HepG2 (cell line): ENCODE data around the gene LTA4H. TPM values are rescaled to one million over a fixed set of nuclear protein-coding genes. Genes with fewer than 3 reads are reported as not detected.

ENCODE experiments used
- ATF2 ChIP-seq: sonication (generic); formaldehyde crosslinking; IDR thresholded peaks from 2 replicates; pipeline ENCODE4 v1.4.0; 2020; ENCODE audit warnings: missing genetic modification reagents
- FOXP1 ChIP-seq, 2 experiments: fragments of 450-650 bp in 1 of 2; IDR thresholded peaks; 2 replicates each; pipeline ENCODE4 v1.6.1; 2017 to 2018; ENCODE audit warnings: antibody characterized with exemption in 1 of 2
- HBP1 ChIP-seq: IDR thresholded peaks from 2 replicates; pipeline ENCODE4 v1.6.1; 2016; ENCODE audit warnings: low read depth, control low read depth
- HDAC2 ChIP-seq: sonication (generic); formaldehyde crosslinking; IDR thresholded peaks from 2 replicates; pipeline ENCODE4 v1.4.0; 2020; ENCODE audit warnings: missing genetic modification reagents
- HES4 ChIP-seq: sonication (generic); formaldehyde crosslinking; IDR thresholded peaks from 2 replicates; pipeline ENCODE4 v1.9.0; 2021; ENCODE audit warnings: mild to moderate bottlenecking, missing genetic modification reagents, borderline replicate concordance
- HMG20A ChIP-seq: IDR thresholded peaks from 2 replicates; pipeline ENCODE4 v1.6.1; 2016; ENCODE audit warnings: borderline replicate concordance
- HMGXB4 ChIP-seq, 2 experiments: sonication (generic) in 1 of 2; formaldehyde crosslinking in 1 of 2; IDR thresholded peaks; 2 replicates each; pipeline versions ENCODE4 v1.4.0 to v1.6.1; 2018 to 2020; ENCODE audit warnings: missing genetic modification reagents in 2 of 2, borderline replicate concordance in 1 of 2, low read depth in 1 of 2, mild to moderate bottlenecking in 1 of 2, missing biosample characterization in 1 of 2
- HNRNPUL1 ChIP-seq: fragments of 200-400 bp; formaldehyde crosslinking; IDR thresholded peaks from 2 replicates; pipeline ENCODE4 v1.6.1; 2017; ENCODE audit warnings: low read depth, mild to moderate bottlenecking, low read length, moderate library complexity
- MIER3 ChIP-seq: IDR thresholded peaks from 2 replicates; pipeline ENCODE4 v1.6.1; 2016; ENCODE audit warnings: missing compliant biosample characterization, borderline replicate concordance
- NFATC3 ChIP-seq: sonication (generic); formaldehyde crosslinking; IDR thresholded peaks from 2 replicates; pipeline ENCODE4 v1.5.1; 2020; ENCODE audit warnings: mild to moderate bottlenecking, missing genetic modification reagents
- RXRA ChIP-seq: sonication (generic); formaldehyde crosslinking; IDR thresholded peaks from 2 replicates; pipeline ENCODE4 v1.5.1; 2020; ENCODE audit warnings: missing genetic modification reagents
- SYNCRIP ChIP-seq: fragments of 200-400 bp; formaldehyde crosslinking; IDR thresholded peaks from 2 replicates; pipeline ENCODE4 v1.6.1; 2018; ENCODE audit warnings: mild to moderate bottlenecking, low read depth, low read length; ENCODE audit not compliant: insufficient read depth
- TBL1XR1 ChIP-seq: fragments of 150-350 bp; IDR thresholded peaks from 2 replicates; pipeline ENCODE4 v1.6.1; 2014; ENCODE audit warnings: borderline replicate concordance, low read length; ENCODE audit not compliant: partially characterized antibody
- ZFY ChIP-seq: sonication (generic); formaldehyde crosslinking; IDR thresholded peaks from 2 replicates; pipeline ENCODE4 v1.4.0; 2020; ENCODE audit warnings: missing genetic modification reagents
- ZNF10 ChIP-seq: sonication (generic); formaldehyde crosslinking; IDR thresholded peaks from 2 replicates; pipeline ENCODE4 v1.4.0; 2020; ENCODE audit warnings: mild to moderate bottlenecking, low read depth, missing genetic modification reagents, borderline replicate concordance
- ZNF350 ChIP-seq: sonication (generic); formaldehyde crosslinking; IDR thresholded peaks from 2 replicates; pipeline ENCODE4 v1.4.0; 2020; ENCODE audit warnings: mild to moderate bottlenecking, low read depth, missing genetic modification reagents, borderline replicate concordance
- ZNF503 ChIP-seq: sonication (generic); formaldehyde crosslinking; IDR thresholded peaks from 2 replicates; pipeline ENCODE4 v1.4.0; 2020; ENCODE audit warnings: missing genetic modification reagents
- ZNF740 ChIP-seq: sonication (generic); formaldehyde crosslinking; IDR thresholded peaks from 2 replicates; pipeline ENCODE4 v1.4.0; 2020; ENCODE audit warnings: missing genetic modification reagents
- ZNF770 ChIP-seq: sonication (generic); formaldehyde crosslinking; IDR thresholded peaks from 2 replicates; pipeline ENCODE4 v1.5.0; 2020; ENCODE audit warnings: mild to moderate bottlenecking, missing genetic modification reagents
- polyA plus RNA-seq, 8 experiments: library from polyadenylated mRNA; depleted of rRNA in 3 of 8; stranded (reverse) in 7 of 8; unstranded in 1 of 8; fragments of >200 nt; fragmentation: Illumina TruSeq in 4 of 8; extraction: Trizol in 4 of 8; gene quantifications; 2 replicates each; pipeline versions ENCODE4 v1.2.1 to v1.2.3, GENCODE V29; 2011 to 2016; ENCODE audit warnings: low read depth in 4 of 8, missing spikeins in 1 of 8, mixed read lengths in 1 of 8; ENCODE audit not compliant: insufficient read depth in 1 of 8
- total RNA-seq, 5 experiments: library from RNA; depleted of rRNA; stranded (reverse); fragments of >200 nt; fragmentation: Illumina TruSeq; extraction: Trizol; gene quantifications; 2 replicates each; pipeline ENCODE4 v1.2.3, GENCODE V29; 2016; ENCODE audit warnings: low read depth in 1 of 5

Gene LTA4H
- total and polyA plus RNA-seq, 2 of the 13 experiments (the other 11 are each of a cell fraction or from before 2014, with no cell fraction given), result 87.5 to 90.4 TPM

- peak; percentile 50; the same call in 1 of the 2 replicates for TF ChIP-seq ZNF350
- peak; percentile 44; the same call in 1 of the 2 replicates for TF ChIP-seq ATF2
- no peak for TF ChIP-seq HES4 (CRISPR knock-in tag)
- peak; percentile 44; the same call in 1 of the 2 replicates for TF ChIP-seq FOXP1 (IDR thresholded peaks at IDR 0.05)
- TF ChIP-seq FOXP1 (CRISPR knock-in tag; IDR thresholded peaks at IDR 0.05), result no peak; the same call in 1 of the 2 replicates
- TF ChIP-seq HMG20A (CRISPR knock-in tag), result peak; percentile 74; the same call in 1 of the 2 replicates
- no peak for TF ChIP-seq ZNF740
- TF ChIP-seq ZNF503 (CRISPR knock-in tag), result 0 out of 2 replicates have a peak, but pooled peaks have one; percentile 24
- no peak for TF ChIP-seq NFATC3
- peak; percentile 62; the same call in 1 of the 2 replicates for TF ChIP-seq MIER3 (CRISPR knock-in tag)
- TF ChIP-seq TBL1XR1, result no peak
- peak; percentile 72 for TF ChIP-seq ZFY (CRISPR knock-in tag)
- TF ChIP-seq HNRNPUL1, result no peak
- no peak for TF ChIP-seq SYNCRIP
- peak; percentile 74; the same call in 1 of the 2 replicates for TF ChIP-seq HDAC2 (CRISPR knock-in tag)
- no peak for TF ChIP-seq ZNF10 (CRISPR knock-in tag)
- no peak for TF ChIP-seq HBP1 (CRISPR knock-in tag)
- TF ChIP-seq RXRA (CRISPR knock-in tag), result peak; percentile 31; the same call in 1 of the 2 replicates
- peak; percentile 31 to 35; a peak in 2 of 4 replicates for TF ChIP-seq HMGXB4 (CRISPR knock-in tag; IDR thresholded peaks at IDR 0.05; ENCODE audit: borderline replicate concordance in 1 of 2, low read depth in 1 of 2)
- no peak for TF ChIP-seq ZNF770
Measured at GRCh38 chr12:95966287-95966870, 69.0 kb downstream of the LTA4H start (continued).
